HepG2 (cell line): Measurements from ENCODE around the gene ERF. TPM values are rescaled to one million over a fixed set of nuclear protein-coding genes. Genes with fewer than 3 reads are reported as not detected.

Source experiments
- ELF1 ChIP-seq: sonication (generic); formaldehyde crosslinking; IDR thresholded peaks from 2 replicates; pipeline ENCODE4 v1.4.0; 2020; ENCODE audit warnings: missing genetic modification reagents
- HDAC6 ChIP-seq: fragments of 200-600 bp; sonication (generic); IDR thresholded peaks from 2 replicates; pipeline ENCODE4 v1.7.0; 2017; ENCODE audit warnings: mild to moderate bottlenecking, antibody characterized with exemption, low read length, low read depth
- HNF1B ChIP-seq: sonication (generic); formaldehyde crosslinking; IDR thresholded peaks from 2 replicates; pipeline ENCODE4 v1.5.1; 2020; ENCODE audit warnings: mild to moderate bottlenecking, moderate library complexity, missing genetic modification reagents
- HNRNPUL1 ChIP-seq: fragments of 200-400 bp; formaldehyde crosslinking; IDR thresholded peaks from 2 replicates; pipeline ENCODE4 v1.6.1; 2017; ENCODE audit warnings: low read depth, mild to moderate bottlenecking, low read length, moderate library complexity
- IKZF5 ChIP-seq: IDR thresholded peaks from 2 replicates; pipeline ENCODE4 v1.6.1; 2018; ENCODE audit warnings: missing genetic modification reagents, mild to moderate bottlenecking, missing compliant biosample characterization
- KLF9 ChIP-seq: IDR thresholded peaks from 2 replicates; pipeline ENCODE4 v1.6.1; 2016; ENCODE audit warnings: low read depth
- MAF1 ChIP-seq: sonication (generic); formaldehyde crosslinking; IDR thresholded peaks from 2 replicates; pipeline ENCODE4 v1.5.0; 2020; ENCODE audit warnings: missing genetic modification reagents, borderline replicate concordance
- MEIS2 ChIP-seq: sonication (generic); formaldehyde crosslinking; IDR thresholded peaks from 2 replicates; pipeline ENCODE4 v1.9.0; 2021; ENCODE audit warnings: mild to moderate bottlenecking, missing genetic modification reagents
- MTF1 ChIP-seq: sonication (generic); formaldehyde crosslinking; IDR thresholded peaks from 2 replicates; pipeline ENCODE4 v1.5.0; 2020; ENCODE audit warnings: missing genetic modification reagents
- NAIF1 ChIP-seq: sonication (generic); formaldehyde crosslinking; IDR thresholded peaks from 2 replicates; pipeline ENCODE4 v1.5.0; 2020; ENCODE audit warnings: mild to moderate bottlenecking, missing genetic modification reagents, borderline replicate concordance
- NKX3-1 ChIP-seq: sonication (generic); formaldehyde crosslinking; IDR thresholded peaks from 2 replicates; pipeline ENCODE4 v1.5.0; 2020; ENCODE audit warnings: missing genetic modification reagents
- SKI ChIP-seq: fragments of 450-650 bp; IDR thresholded peaks from one replicate; pipeline ENCODE4 v1.6.1; 2018; ENCODE audit warnings: mild to moderate bottlenecking; ENCODE audit not compliant: partially characterized antibody
- SRY ChIP-seq: sonication (generic); formaldehyde crosslinking; IDR thresholded peaks from 2 replicates; pipeline ENCODE4 v1.8.0; 2022; ENCODE audit warnings: mild to moderate bottlenecking, missing genetic modification reagents
- THAP7 ChIP-seq: sonication (generic); formaldehyde crosslinking; IDR thresholded peaks from 2 replicates; pipeline ENCODE4 v1.8.1; 2023; ENCODE audit warnings: mild to moderate bottlenecking, missing genetic modification reagents
- U2AF1 ChIP-seq: fragments of 200-400 bp; formaldehyde crosslinking; optimal IDR thresholded peaks from 2 replicates; pipeline ENCODE3; 2017; ENCODE audit warnings: mild to moderate bottlenecking, low read depth, low read length
- ZBTB33 ChIP-seq: sonication (generic); formaldehyde crosslinking; IDR thresholded peaks from 2 replicates; pipeline ENCODE4 v1.4.0; 2020; ENCODE audit warnings: missing genetic modification reagents
- ZBTB46 ChIP-seq: sonication (generic); formaldehyde crosslinking; IDR thresholded peaks from 2 replicates; pipeline ENCODE4 v1.4.0; 2020; ENCODE audit warnings: mild to moderate bottlenecking, missing genetic modification reagents, borderline replicate concordance
- ZMAT5 ChIP-seq: sonication (generic); formaldehyde crosslinking; IDR thresholded peaks from 2 replicates; pipeline ENCODE4 v1.5.0; 2020; ENCODE audit warnings: mild to moderate bottlenecking, low read depth, missing genetic modification reagents, borderline replicate concordance
- ZNF17 ChIP-seq: sonication (generic); formaldehyde crosslinking; IDR thresholded peaks from 2 replicates; pipeline ENCODE4 v1.5.0; 2020; ENCODE audit warnings: mild to moderate bottlenecking, missing genetic modification reagents
- ZNF230 ChIP-seq: sonication (generic); formaldehyde crosslinking; IDR thresholded peaks from 2 replicates; pipeline ENCODE4 v1.4.0; 2020; ENCODE audit warnings: mild to moderate bottlenecking, missing genetic modification reagents
- ZNF331 ChIP-seq: sonication (generic); formaldehyde crosslinking; IDR thresholded peaks from 2 replicates; pipeline ENCODE4 v1.4.0; 2020; ENCODE audit warnings: missing genetic modification reagents
- ZNF614 ChIP-seq: IDR thresholded peaks from 2 replicates; pipeline ENCODE4 v1.6.1; 2018; ENCODE audit warnings: missing biosample characterization, missing genetic modification reagents, inconsistent platforms, borderline replicate concordance
- ZNF747 ChIP-seq: sonication (generic); formaldehyde crosslinking; IDR thresholded peaks from 2 replicates; pipeline ENCODE4 v1.8.1; 2023; ENCODE audit warnings: missing genetic modification reagents, mild to moderate bottlenecking, borderline replicate concordance
- ZNF777 ChIP-seq: sonication (generic); formaldehyde crosslinking; IDR thresholded peaks from 2 replicates; pipeline ENCODE4 v1.4.0; 2020; ENCODE audit warnings: missing genetic modification reagents
- polyA plus RNA-seq, 8 experiments: library from polyadenylated mRNA; depleted of rRNA in 3 of 8; stranded (reverse) in 7 of 8; unstranded in 1 of 8; fragments of >200 nt; fragmentation: Illumina TruSeq in 4 of 8; extraction: Trizol in 4 of 8; gene quantifications; 2 replicates each; pipeline versions ENCODE4 v1.2.1 to v1.2.3, GENCODE V29; 2011 to 2016; ENCODE audit warnings: low read depth in 4 of 8, missing spikeins in 1 of 8, mixed read lengths in 1 of 8; ENCODE audit not compliant: insufficient read depth in 1 of 8
- total RNA-seq, 5 experiments: library from RNA; depleted of rRNA; stranded (reverse); fragments of >200 nt; fragmentation: Illumina TruSeq; extraction: Trizol; gene quantifications; 2 replicates each; pipeline ENCODE4 v1.2.3, GENCODE V29; 2016; ENCODE audit warnings: low read depth in 1 of 5

Gene ERF
- total and polyA plus RNA-seq, 2 of the 13 experiments (the other 11 are each of a cell fraction or from before 2014, with no cell fraction given), result 67.1 to 69.9 TPM

- TF ChIP-seq ZNF17 (CRISPR knock-in tag), result no peak
- no peak for TF ChIP-seq ZNF777 (CRISPR knock-in tag)
- no peak for TF ChIP-seq KLF9 (CRISPR knock-in tag)
- 0 out of 2 replicates have a peak, but pooled peaks have one; percentile 25 for TF ChIP-seq ZNF747 (CRISPR knock-in tag)
- TF ChIP-seq MTF1, result no peak
- TF ChIP-seq ZMAT5, result no peak
- no peak for TF ChIP-seq MEIS2 (CRISPR knock-in tag)
- TF ChIP-seq ZNF230 (CRISPR knock-in tag), result no peak
- no peak for TF ChIP-seq ZNF331 (CRISPR knock-in tag)
- no peak for TF ChIP-seq NAIF1 (CRISPR knock-in tag)
- no peak for TF ChIP-seq IKZF5 (CRISPR knock-in tag)
- TF ChIP-seq ZNF614, result no peak
- TF ChIP-seq SKI, result no peak
- TF ChIP-seq MAF1 (CRISPR knock-in tag), result no peak
- no peak for TF ChIP-seq HDAC6
- TF ChIP-seq NKX3-1 (CRISPR knock-in tag), result no peak
- TF ChIP-seq ZBTB46 (CRISPR knock-in tag), result no peak
- TF ChIP-seq ZBTB33 (CRISPR knock-in tag), result no peak
- no peak for TF ChIP-seq THAP7 (CRISPR knock-in tag)
- TF ChIP-seq HNF1B, result no peak; the same call in 1 of the 2 replicates
- no peak for TF ChIP-seq SRY
- no peak for TF ChIP-seq HNRNPUL1
- no peak for TF ChIP-seq U2AF1
- TF ChIP-seq ELF1 (CRISPR knock-in tag), result no peak
Observed at GRCh38 chr19:42281146-42281826, 26.4 kb upstream of the ERF start (continued).
